Gastrocnemius medialis (tissue), 4 donors: Measurements from ENCODE around the gene PRSS21. TPM values are rescaled to one million over a fixed set of nuclear protein-coding genes. Genes with fewer than 3 reads are reported as not detected.

Experiments used
- ATAC-seq, 2 donors: fragments of 150-250 bp; one replicate each; pipeline ENCODE4 v1.9.1; 2016
- DNase-seq, 2 donors: peaks; one replicate each; pipeline ENCODE4 v3.0.0-alpha.2; 2019
- H3K27ac ChIP-seq, 4 donors: fragments of 200-600 bp; sonication (generic); 1 replicate in 1 of 4; 2 replicates in 3 of 4; pipeline ENCODE4 v1.5.1; 2016 to 2018; ENCODE audit warnings: mild to moderate bottlenecking in 2 of 4, moderate library complexity in 1 of 4
- H3K27me3 ChIP-seq, 3 donors: fragments of 200-600 bp; sonication (generic) in 2 of 3; 1 replicate in 1 of 3; 2 replicates in 2 of 3; pipeline versions ENCODE4 v1.5.1 to v1.6.0; 2016 to 2019; ENCODE audit warnings: mild to moderate bottlenecking in 1 of 3, moderate library complexity in 1 of 3
- H3K36me3 ChIP-seq, 2 donors: fragments of 200-600 bp; sonication (generic) in 1 of 2; one replicate each; pipeline ENCODE4 v1.5.1; 2017 to 2018
- H3K4me1 ChIP-seq, 2 donors: fragments of 200-600 bp; sonication (generic) in 1 of 2; one replicate each; pipeline ENCODE4 v1.5.1; 2016 to 2017; ENCODE audit warnings: mild to moderate bottlenecking in 2 of 2
- H3K4me3 ChIP-seq, 4 donors: fragments of 200-600 bp; sonication (generic) in 3 of 4; 1 replicate in 1 of 4; 2 replicates in 3 of 4; pipeline ENCODE4 v1.5.1; 2016 to 2019; ENCODE audit warnings: mild to moderate bottlenecking in 2 of 4
- H3K9me3 ChIP-seq, 3 donors: fragments of 200-600 bp; sonication (generic) in 2 of 3; 1 replicate in 1 of 3; 2 replicates in 2 of 3; pipeline ENCODE4 v1.5.1; 2016 to 2019
- POLR2A ChIP-seq, 2 donors: fragments of 450-650 bp; IDR thresholded peaks; one replicate each; pipeline ENCODE4 v1.6.1; 2017; ENCODE audit warnings: antibody characterized with exemption in 2 of 2, mild to moderate bottlenecking in 2 of 2, moderate library complexity in 2 of 2
- in situ Hi-C, 4 donors: fragments of 200-750 bp; cut with MboI; loops; one replicate each; pipeline versions ENCODE4 v1.15.0 to v1.8.0; 2017; ENCODE audit warnings: low sequenced_read_pairs in 4 of 4
- intact Hi-C: fragments of 100-400 bp; cut with DNase I; formaldehyde crosslinking; loops from one replicate; pipeline ENCODE4 v1.15.1; 2023; ENCODE audit warnings: low total_unique reads
- total RNA-seq, 4 donors: library from RNA; depleted of rRNA; stranded (reverse); fragments of >200 nt; gene quantifications; one replicate each; pipeline versions ENCODE4 v1.1.0 to v1.2.3, GENCODE V29; 2016
- TF ChIP-seq, protein P1 (sequence below), 5 experiments: fragments of 450-650 bp in 3 of 5; fragments of 200-600 bp in 2 of 5; sonication (generic) in 2 of 5; IDR thresholded peaks in 4 of 5; conservative IDR thresholded peaks in 1 of 5; 1 replicate in 4 of 5; 2 replicates in 1 of 5; pipeline ENCODE4 v1.5.1; 2016 to 2019; ENCODE audit warnings: antibody characterized with exemption in 5 of 5, mild to moderate bottlenecking in 3 of 5, moderate library complexity in 3 of 5

Gene PRSS21
- total RNA-seq, 4 donors from 2014 or later: not detected

DNA sequence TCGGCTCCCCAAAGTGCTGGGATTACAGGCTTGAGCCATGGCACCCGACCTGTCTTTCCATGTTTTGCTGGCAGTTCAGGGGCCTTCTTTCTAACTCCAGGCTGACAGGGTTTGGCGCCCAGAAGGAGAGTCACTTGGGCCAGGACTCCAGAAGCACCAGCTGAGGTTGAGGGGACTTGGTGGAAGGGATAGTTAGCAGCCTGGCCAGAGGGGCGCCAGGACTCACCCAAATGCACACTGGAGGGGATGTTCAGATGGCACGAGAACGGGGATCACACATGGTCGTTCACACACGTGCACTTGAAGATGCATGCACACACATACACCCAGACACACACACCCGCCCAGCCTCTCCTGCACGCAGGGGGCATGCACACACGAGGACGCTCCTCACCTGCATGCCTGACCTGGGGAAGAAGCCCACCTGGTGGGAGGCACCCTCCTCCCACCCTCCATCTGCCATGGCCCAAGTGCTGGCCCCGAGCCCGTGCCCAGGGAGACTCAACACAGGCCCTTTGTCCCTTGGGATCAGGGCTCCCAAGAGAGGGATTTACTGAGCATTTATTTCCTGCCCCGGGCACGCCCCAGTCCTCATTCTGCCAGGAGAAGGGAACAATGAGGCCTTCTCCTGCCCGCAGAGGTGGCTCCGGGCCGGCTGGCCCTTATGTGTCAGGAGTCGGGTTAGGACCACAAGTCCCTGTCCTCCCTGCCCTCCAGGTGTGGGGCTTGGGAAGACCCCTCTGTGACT is 2.3 kb upstream of the PRSS21 start:
- in situ Hi-C loops (no loop called here), intact Hi-C loops (no loop called here)
- Histone ChIP-seq H3K36me3 (no peaks in the 10 kb centered on the region), H3K27me3 (peaks cover 0 to 8% (median 3%) of the 10 kb centered on the region in 3 donors), H3K27ac (no peak overlapping the region), H3K4me3 (no peak overlapping the region), H3K9me3 (no peaks in the 10 kb centered on the region), H3K4me1 (peaks cover 0 to 10% of the 10 kb centered on the region in 2 donors)
- ATAC-seq: no peak
- TF ChIP-seq POLR2A (IDR thresholded peaks at IDR 0.05): no peak
- DNase-seq: no peak

- peaks cover 0 to 10% of the 10 kb centered on the region in 2 donors for H3K4me1 ChIP-seq
- H3K27me3 ChIP-seq: peaks cover 0 to 8% (median 3%) of the 10 kb centered on the region in 3 donors
- intact Hi-C loops (no loop called here), in situ Hi-C loops (no loop called here)
- H3K27ac ChIP-seq: no peak overlapping the region
- ATAC-seq (no peak), DNase-seq (no peak)
- H3K36me3 ChIP-seq: no peaks in the 10 kb centered on the region
- H3K9me3 ChIP-seq: no peaks in the 10 kb centered on the region
- H3K4me3 ChIP-seq: no peak overlapping the region
- no peak for TF ChIP-seq POLR2A (IDR thresholded peaks at IDR 0.05)
- TF ChIP-seq, protein P1, sequence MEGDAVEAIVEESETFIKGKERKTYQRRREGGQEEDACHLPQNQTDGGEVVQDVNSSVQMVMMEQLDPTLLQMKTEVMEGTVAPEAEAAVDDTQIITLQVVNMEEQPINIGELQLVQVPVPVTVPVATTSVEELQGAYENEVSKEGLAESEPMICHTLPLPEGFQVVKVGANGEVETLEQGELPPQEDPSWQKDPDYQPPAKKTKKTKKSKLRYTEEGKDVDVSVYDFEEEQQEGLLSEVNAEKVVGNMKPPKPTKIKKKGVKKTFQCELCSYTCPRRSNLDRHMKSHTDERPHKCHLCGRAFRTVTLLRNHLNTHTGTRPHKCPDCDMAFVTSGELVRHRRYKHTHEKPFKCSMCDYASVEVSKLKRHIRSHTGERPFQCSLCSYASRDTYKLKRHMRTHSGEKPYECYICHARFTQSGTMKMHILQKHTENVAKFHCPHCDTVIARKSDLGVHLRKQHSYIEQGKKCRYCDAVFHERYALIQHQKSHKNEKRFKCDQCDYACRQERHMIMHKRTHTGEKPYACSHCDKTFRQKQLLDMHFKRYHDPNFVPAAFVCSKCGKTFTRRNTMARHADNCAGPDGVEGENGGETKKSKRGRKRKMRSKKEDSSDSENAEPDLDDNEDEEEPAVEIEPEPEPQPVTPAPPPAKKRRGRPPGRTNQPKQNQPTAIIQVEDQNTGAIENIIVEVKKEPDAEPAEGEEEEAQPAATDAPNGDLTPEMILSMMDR (IDR thresholded peaks at IDR 0.05 in 4 of 5, conservative IDR thresholded peaks at IDR 0.05 in 1 of 5): no peak
These were observed 1.7 kb upstream of the PRSS21 start for GRCh38 chr16:2815299-2815771.

GRCh38 chr16:2817340-2818271 is 569 bp downstream of the PRSS21 start:
- no peak for ATAC-seq
- in situ Hi-C loops: no loop called here

DNA sequence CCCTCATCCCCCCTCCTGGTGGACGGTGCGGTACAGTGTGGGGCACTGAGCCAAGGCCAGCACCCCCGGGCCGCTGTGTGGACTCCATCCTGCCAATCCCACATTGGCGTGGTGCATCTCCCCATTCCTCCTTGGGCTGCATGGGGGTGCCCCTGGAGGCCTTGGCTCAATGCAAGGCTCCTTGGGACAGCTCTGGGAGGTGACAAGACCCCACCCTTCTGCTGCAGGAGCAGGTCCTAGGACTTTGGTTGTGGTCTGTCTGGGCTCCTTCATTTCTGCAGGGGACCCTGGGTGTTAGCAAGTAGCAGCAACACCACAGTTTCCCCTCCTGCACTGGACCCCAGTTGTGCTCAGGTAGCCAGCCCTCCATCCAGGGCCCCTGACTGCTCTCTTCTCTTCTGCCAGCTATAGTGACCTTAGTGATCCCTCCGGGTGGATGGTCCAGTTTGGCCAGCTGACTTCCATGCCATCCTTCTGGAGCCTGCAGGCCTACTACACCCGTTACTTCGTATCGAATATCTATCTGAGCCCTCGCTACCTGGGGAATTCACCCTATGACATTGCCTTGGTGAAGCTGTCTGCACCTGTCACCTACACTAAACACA is 1.3 kb downstream of the PRSS21 start:
- ATAC-seq (no peak), DNase-seq (no peak)
- Histone ChIP-seq H3K9me3 (no peaks in the 10 kb centered on the region), H3K27ac (no peak overlapping the region), H3K27me3 (peaks cover 0 to 8% (median 3%) of the 10 kb centered on the region in 3 donors), H3K4me3 (no peak overlapping the region), H3K4me1 (no peaks in the 10 kb centered on the region), H3K36me3 (no peaks in the 10 kb centered on the region)
- intact Hi-C loops (no loop called here), in situ Hi-C loops (no loop called here)
- TF ChIP-seq, protein P1 (IDR thresholded peaks at IDR 0.05 in 4 of 5, conservative IDR thresholded peaks at IDR 0.05 in 1 of 5): no peak

More at GRCh38 chr16:2817340-2818271, 569 bp downstream of the PRSS21 start:
- Histone ChIP-seq H3K36me3 (no peaks in the 10 kb centered on the region), H3K27me3 (peaks cover 0 to 8% (median 3%) of the 10 kb centered on the region in 3 donors), H3K27ac (no peak overlapping the region), H3K4me1 (no peaks in the 10 kb centered on the region), H3K4me3 (no peak overlapping the region), H3K9me3 (no peaks in the 10 kb centered on the region)
- TF ChIP-seq, protein P1 (IDR thresholded peaks at IDR 0.05 in 4 of 5, conservative IDR thresholded peaks at IDR 0.05 in 1 of 5): no peak
- no peak for TF ChIP-seq POLR2A (IDR thresholded peaks at IDR 0.05)
- intact Hi-C loops: no loop called here
- no peak for DNase-seq
